HepG2 (cell line): ENCODE results near the gene LYSMD3. TPM values are rescaled to one million over a fixed set of nuclear protein-coding genes. Genes with fewer than 3 reads are reported as not detected.

ENCODE experiments used
- BATF2 ChIP-seq: sonication (generic); formaldehyde crosslinking; IDR thresholded peaks from 2 replicates; pipeline ENCODE4 v1.8.0; 2022; ENCODE audit warnings: mild to moderate bottlenecking, missing genetic modification reagents, moderate library complexity
- EED ChIP-seq: sonication (generic); formaldehyde crosslinking; IDR thresholded peaks from 2 replicates; pipeline ENCODE4 v1.5.0; 2020; ENCODE audit warnings: mild to moderate bottlenecking, missing genetic modification reagents
- GABPB1 ChIP-seq: IDR thresholded peaks from 2 replicates; pipeline ENCODE4 v1.6.1; 2016; ENCODE audit warnings: mild to moderate bottlenecking, missing genetic modification reagents, moderate library complexity, missing compliant biosample characterization
- HMGXB3 ChIP-seq: sonication (generic); formaldehyde crosslinking; IDR thresholded peaks from 2 replicates; pipeline ENCODE4 v1.4.0; 2020; ENCODE audit warnings: missing genetic modification reagents, borderline replicate concordance
- ISX ChIP-seq: sonication (generic); formaldehyde crosslinking; conservative IDR thresholded peaks from 2 replicates; pipeline ENCODE4 v1.5.0; 2020; ENCODE audit warnings: missing genetic modification reagents
- MBNL3 ChIP-seq: fragments of 250-450 bp; sonication (Bioruptor Pico); conservative IDR thresholded peaks from 2 replicates; pipeline ENCODE4 v1.8.0; 2022; ENCODE audit warnings: mild to moderate bottlenecking, inconsistent platforms
- PREB ChIP-seq: sonication (generic); formaldehyde crosslinking; IDR thresholded peaks from 2 replicates; pipeline ENCODE4 v1.4.0; 2020; ENCODE audit warnings: missing genetic modification reagents
- SIN3A ChIP-seq: IDR thresholded peaks from 2 replicates; pipeline ENCODE4 v1.6.1; 2011; ENCODE audit warnings: low read depth, mild to moderate bottlenecking, control low read depth, low read length, borderline replicate concordance
- SNAI1 ChIP-seq: sonication (generic); formaldehyde crosslinking; IDR thresholded peaks from 2 replicates; pipeline ENCODE4 v1.5.0; 2020; ENCODE audit warnings: mild to moderate bottlenecking, missing genetic modification reagents, borderline replicate concordance
- ZBTB3 ChIP-seq: sonication (generic); formaldehyde crosslinking; IDR thresholded peaks from 2 replicates; pipeline ENCODE4 v1.4.0; 2020; ENCODE audit warnings: low read depth, mild to moderate bottlenecking, moderate library complexity, missing genetic modification reagents, borderline replicate concordance
- ZBTB8A ChIP-seq: sonication (generic); formaldehyde crosslinking; IDR thresholded peaks from 2 replicates; pipeline ENCODE4 v1.4.0; 2020; ENCODE audit warnings: mild to moderate bottlenecking, low read depth, missing genetic modification reagents, borderline replicate concordance
- ZC3H4 ChIP-seq: sonication (generic); formaldehyde crosslinking; IDR thresholded peaks from 2 replicates; pipeline ENCODE4 v1.4.0; 2020; ENCODE audit warnings: missing genetic modification reagents, borderline replicate concordance
- ZFP36 ChIP-seq: fragments of 150-350 bp; IDR thresholded peaks from 2 replicates; pipeline ENCODE4 v1.6.1; 2018; ENCODE audit warnings: borderline replicate concordance, low read length, low read depth; ENCODE audit not compliant: partially characterized antibody
- ZNF232 ChIP-seq: sonication (generic); formaldehyde crosslinking; IDR thresholded peaks from 2 replicates; pipeline ENCODE4 v1.4.0; 2020; ENCODE audit warnings: missing genetic modification reagents, borderline replicate concordance
- ZNF329 ChIP-seq: sonication (generic); formaldehyde crosslinking; IDR thresholded peaks from 2 replicates; pipeline ENCODE4 v1.9.0; 2021; ENCODE audit warnings: low read depth, mild to moderate bottlenecking, missing genetic modification reagents
- ZNF547 ChIP-seq: sonication (generic); formaldehyde crosslinking; IDR thresholded peaks from 2 replicates; pipeline ENCODE4 v1.5.1; 2020; ENCODE audit warnings: mild to moderate bottlenecking, missing genetic modification reagents
- ZNF703 ChIP-seq: sonication (generic); formaldehyde crosslinking; IDR thresholded peaks from 2 replicates; pipeline ENCODE4 v1.5.1; 2020; ENCODE audit warnings: missing genetic modification reagents, mild to moderate bottlenecking, moderate library complexity, borderline replicate concordance
- ZSCAN9 ChIP-seq: IDR thresholded peaks from 2 replicates; pipeline ENCODE4 v1.6.1; 2016; ENCODE audit warnings: borderline replicate concordance
- polyA plus RNA-seq, 8 experiments: library from polyadenylated mRNA; depleted of rRNA in 3 of 8; stranded (reverse) in 7 of 8; unstranded in 1 of 8; fragments of >200 nt; fragmentation: Illumina TruSeq in 4 of 8; extraction: Trizol in 4 of 8; gene quantifications; 2 replicates each; pipeline versions ENCODE4 v1.2.1 to v1.2.3, GENCODE V29; 2011 to 2016; ENCODE audit warnings: low read depth in 4 of 8, missing spikeins in 1 of 8, mixed read lengths in 1 of 8; ENCODE audit not compliant: insufficient read depth in 1 of 8
- total RNA-seq, 5 experiments: library from RNA; depleted of rRNA; stranded (reverse); fragments of >200 nt; fragmentation: Illumina TruSeq; extraction: Trizol; gene quantifications; 2 replicates each; pipeline ENCODE4 v1.2.3, GENCODE V29; 2016; ENCODE audit warnings: low read depth in 1 of 5
- TF ChIP-seq, protein P1 (sequence below): sonication (generic); formaldehyde crosslinking; IDR thresholded peaks from 2 replicates; pipeline ENCODE4 v1.8.0; 2022; ENCODE audit warnings: missing genetic modification reagents, low read depth, mild to moderate bottlenecking, borderline replicate concordance

Gene LYSMD3
- total and polyA plus RNA-seq, 2 of the 13 experiments (the other 11 are each of a cell fraction or from before 2014, with no cell fraction given) = 9.1 to 13.8 TPM

GRCh38 chr5:90529194-90529938 is at the start of gene LYSMD3 (continued):
- TF ChIP-seq PREB (CRISPR knock-in tag) (no peak), ZC3H4 (CRISPR knock-in tag) (no peak), MBNL3 (no peak), ZNF703 (CRISPR knock-in tag) (no peak), EED (no peak), HMGXB3 (peak; percentile 65; the same call in 1 of the 2 replicates), ZBTB3 (CRISPR knock-in tag) (0 out of 2 replicates have a peak, but pooled peaks have one; percentile 37), ZNF329 (CRISPR knock-in tag) (peak; percentile 31; the same call in 1 of the 2 replicates), ISX (no peak), ZNF547 (CRISPR knock-in tag) (no peak), ZFP36 (no peak), SIN3A (peak; percentile 30; the same call in 1 of the 2 replicates), GABPB1 (peak; percentile 89), ZSCAN9 (no peak; the same call in 1 of the 2 replicates), ZNF232 (CRISPR knock-in tag) (no peak), BATF2 (CRISPR knock-in tag) (peak; percentile 73; the same call in 1 of the 2 replicates), SNAI1 (CRISPR knock-in tag) (no peak), ZBTB8A (CRISPR knock-in tag) (no peak)
- TF ChIP-seq, protein P1, sequence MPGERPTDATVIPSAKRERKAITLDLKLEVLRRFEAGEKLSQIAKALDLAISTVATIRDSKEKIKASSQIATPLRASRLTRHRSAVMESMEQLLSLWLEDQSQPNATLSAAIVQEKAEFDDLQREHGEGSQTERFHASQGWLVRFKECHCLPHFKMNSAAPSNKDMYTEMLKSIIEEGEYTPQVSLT (CRISPR knock-in tag) = peak; percentile 23; the same call in 1 of the 2 replicates
